ENCODE results near the gene CKAP2.
A peak's percentile ranks its signal among the peaks of the same experiment; 100 is the strongest.
"Not testable (repeated sequence)": the region's sequence is repeated elsewhere in the genome, so short reads cannot be mapped to it uniquely, and the experiment has no call there.

The CKAP2 gene

GRCh38 chr13:52454820-52455676 lies at the start of gene CKAP2:
CKAP2 (plus strand) TSS chr13:52455478; CDS start chr13:52455557, 79 bp downstream.
- DNase-seq (ENCODE audit: insufficient read length, low spot score) (peak; percentile 49), FAIRE-seq (peak; percentile 80)
- TF ChIP-seq CTCF (IDR thresholded peaks at IDR 0.05; ENCODE audit: insufficient read depth, missing control alignments) = no peak

- TF ChIP-seq CTCF (IDR thresholded peaks at IDR 0.05; ENCODE audit: insufficient read depth, missing control alignments) = no peak
- no peak for FAIRE-seq
- DNase-seq (ENCODE audit: insufficient read length, low spot score) = peak; percentile 34
Measured at GRCh38 chr13:52405767-52406494, 49.3 kb upstream of the CKAP2 start, which contains the start of gene THSD1. THSD1 (minus strand) TSS chr13:52406172; CDS start chr13:52402600, 3,572 bp downstream.

GRCh38 chr13:52406629-52407028 lies 48.6 kb upstream of the CKAP2 start:
- DNase-seq (ENCODE audit: insufficient read length, low spot score) = no peak
- no peak for TF ChIP-seq CTCF (IDR thresholded peaks at IDR 0.05; ENCODE audit: insufficient read depth, missing control alignments)
- no peak for FAIRE-seq

GRCh38 chr13:52407436-52407835 lies 47.8 kb upstream of the CKAP2 start:
- not testable (repeated sequence) for FAIRE-seq; DNase-seq (ENCODE audit: insufficient read length, low spot score)

- not testable (repeated sequence) for FAIRE-seq; DNase-seq (ENCODE audit: insufficient read length, low spot score)
Measured at GRCh38 chr13:52408071-52408658, 47.1 kb upstream of the CKAP2 start.

GRCh38 chr13:52411629-52412028 lies 43.6 kb upstream of the CKAP2 start:
- no peak for TF ChIP-seq CTCF (IDR thresholded peaks at IDR 0.05; ENCODE audit: insufficient read depth, missing control alignments)
- FAIRE-seq (no peak), DNase-seq (ENCODE audit: insufficient read length, low spot score) (no peak)

- DNase-seq (ENCODE audit: insufficient read length, low spot score) (no peak), FAIRE-seq (no peak)
- no peak for TF ChIP-seq CTCF (IDR thresholded peaks at IDR 0.05; ENCODE audit: insufficient read depth, missing control alignments)
Measured at GRCh38 chr13:52412128-52412527, 43.1 kb upstream of the CKAP2 start.

- no peak for TF ChIP-seq CTCF (IDR thresholded peaks at IDR 0.05; ENCODE audit: insufficient read depth, missing control alignments)
- FAIRE-seq = no peak
- DNase-seq (ENCODE audit: insufficient read length, low spot score) = no peak
Measured at GRCh38 chr13:52414051-52414450, 41.2 kb upstream of the CKAP2 start.

Data from D721Med (cell line).